Skin epidermis (tissue), 12 donors: ENCODE data around the gene SLC22A13.

Experiments used
- H3K27ac ChIP-seq, 21 experiments: fragments of 200-600 bp; sonication (generic) in 11 of 21; one replicate each; pipeline ENCODE4 v1.5.0; 2020; ENCODE audit warnings: mild to moderate bottlenecking in 3 of 21, inconsistent platforms in 2 of 21, moderate library complexity in 2 of 21
- H3K4me3 ChIP-seq, 7 experiments: fragments of 200-600 bp; sonication (generic) in 2 of 7; one replicate each; pipeline ENCODE4 v1.5.0; 2020; ENCODE audit warnings: inconsistent platforms in 2 of 7, mild to moderate bottlenecking in 2 of 7, moderate library complexity in 1 of 7

Gene SLC22A13

GRCh38 chr3:38257583-38257982 lies 8.0 kb upstream of the SLC22A13 start:
- no peak overlapping the region for H3K4me3 ChIP-seq
- no peak overlapping the region for H3K27ac ChIP-seq

DNA sequence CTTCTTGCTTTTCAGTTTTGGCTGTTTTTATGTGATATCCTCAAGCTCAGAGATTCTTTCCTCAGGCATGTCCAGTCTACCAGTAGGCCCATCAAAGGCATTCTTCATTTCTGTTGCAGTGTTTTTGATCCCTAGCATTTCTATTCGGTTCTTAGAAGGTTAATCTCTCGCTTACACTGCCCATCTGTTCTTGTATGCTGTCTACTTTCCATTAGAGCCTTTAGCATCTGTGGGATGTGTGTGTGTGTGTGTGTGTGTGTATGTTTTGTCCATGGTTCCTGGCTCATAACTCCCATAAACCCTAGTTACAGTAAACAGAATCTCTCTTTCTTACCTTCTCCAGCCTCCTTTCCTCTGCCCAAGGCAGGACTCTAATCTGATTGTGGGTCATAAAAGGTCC lies 5.1 kb upstream of the SLC22A13 start:
- no peak overlapping the region for H3K27ac ChIP-seq
- H3K4me3 ChIP-seq, result no peak overlapping the region

DNA sequence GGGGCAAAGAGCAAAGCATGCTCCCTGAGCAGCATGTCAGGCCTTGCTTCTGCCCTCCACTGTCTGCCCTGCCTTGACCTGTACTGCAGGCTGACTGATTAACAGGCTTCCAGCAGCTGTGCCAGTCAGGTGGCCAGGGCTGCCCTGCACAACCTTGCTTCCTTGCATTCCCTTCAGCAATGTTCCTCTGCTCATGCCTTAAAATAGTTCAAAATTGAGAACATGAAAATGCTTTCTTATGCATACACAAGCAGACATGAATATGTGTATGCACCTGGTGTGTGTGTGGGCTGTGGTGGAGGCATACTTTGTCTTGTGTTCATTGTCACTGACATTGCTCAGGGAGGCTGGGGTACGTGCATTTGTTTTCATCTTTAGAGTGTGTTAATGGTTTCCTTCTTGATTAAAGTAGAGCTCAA lies 1.2 kb upstream of the SLC22A13 start:
- H3K27ac ChIP-seq, result peak overlapping the region in 1 of 21 experiments; percentile 38

DNA sequence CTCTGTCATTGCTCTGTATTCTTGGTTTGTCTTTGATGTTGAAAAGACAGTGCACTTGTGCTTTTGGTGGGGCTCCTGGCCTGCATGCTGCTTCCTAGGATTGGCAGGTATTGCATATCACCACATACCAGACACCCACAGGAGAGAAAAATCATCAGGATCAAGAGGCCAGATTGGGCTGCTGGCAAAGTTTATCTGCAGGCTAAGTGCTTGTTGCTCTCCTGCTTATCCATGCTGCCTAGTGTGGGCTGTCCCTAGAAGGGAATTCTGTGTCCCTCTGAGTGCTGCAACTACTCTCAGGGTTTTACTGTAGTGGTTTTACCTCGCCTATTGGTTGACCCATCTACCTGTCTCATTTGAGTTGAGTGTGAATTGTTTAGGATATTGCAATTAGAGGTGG lies 833 bp upstream of the SLC22A13 start:
- no peak overlapping the region for H3K4me3 ChIP-seq
- peak overlapping the region in 1 of 21 experiments; percentile 38 for H3K27ac ChIP-seq

More for the DNA sequence above, 1.2 kb upstream of the SLC22A13 start:
- no peak overlapping the region for H3K4me3 ChIP-seq

- Histone ChIP-seq H3K4me3 (no peak overlapping the region), H3K27ac (no peak overlapping the region)
Observed at GRCh38 chr3:38266810-38267209, 1.2 kb downstream of the SLC22A13 start.

DNA sequence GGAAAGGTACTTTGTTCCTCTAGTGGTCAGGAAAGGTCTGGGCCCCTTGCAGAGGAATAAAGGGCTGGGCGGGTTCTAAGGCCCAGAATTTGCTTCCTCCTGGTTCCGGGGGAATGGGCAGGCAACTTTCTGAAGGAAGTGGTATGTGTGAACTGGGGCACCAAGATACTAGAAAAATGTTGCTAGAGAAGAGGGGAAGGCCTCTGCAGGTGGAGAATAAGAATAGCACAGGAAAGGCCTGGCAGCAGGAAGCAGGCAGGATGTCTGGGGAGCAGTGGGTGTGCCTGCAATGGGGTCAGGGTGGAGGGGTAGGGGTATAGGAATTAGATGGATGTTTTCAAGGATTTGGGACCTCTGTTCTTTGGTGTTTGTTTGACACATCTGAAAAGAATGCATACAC lies 2.0 kb downstream of the SLC22A13 start:
- no peak overlapping the region for H3K27ac ChIP-seq
- H3K4me3 ChIP-seq, result no peak overlapping the region

GRCh38 chr3:38268087-38268486 lies 2.5 kb downstream of the SLC22A13 start:
- no peak overlapping the region for H3K27ac ChIP-seq
- no peak overlapping the region for H3K4me3 ChIP-seq

DNA sequence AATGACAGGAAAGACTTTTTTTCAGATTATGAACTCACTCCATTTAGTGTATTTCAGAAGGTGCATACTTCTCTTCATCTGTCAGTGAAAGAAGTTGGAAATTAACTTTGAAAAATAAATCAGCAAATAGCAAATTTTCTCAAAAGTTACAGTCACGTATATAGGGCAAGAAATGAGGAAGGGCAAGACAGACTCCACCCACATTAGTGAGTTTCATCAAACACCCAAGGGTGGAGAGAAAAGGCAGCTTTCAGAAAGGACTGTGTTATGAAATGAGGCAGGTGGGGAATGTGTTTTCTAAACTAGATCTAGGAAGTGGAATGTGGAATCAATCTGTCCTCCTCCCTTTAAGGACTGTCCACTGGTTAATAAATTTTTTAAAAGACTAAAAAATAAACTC lies 2.9 kb downstream of the SLC22A13 start:
- Histone ChIP-seq H3K27ac (no peak overlapping the region), H3K4me3 (no peak overlapping the region)

- H3K4me3 ChIP-seq, result no peak overlapping the region
Observed at GRCh38 chr3:38270606-38271005, 5.0 kb downstream of the SLC22A13 start.

GRCh38 chr3:38271553-38271952 lies 5.9 kb downstream of the SLC22A13 start:
- H3K4me3 ChIP-seq, result no peak overlapping the region
- H3K27ac ChIP-seq, result no peak overlapping the region

More at GRCh38 chr3:38270606-38271005, 5.0 kb downstream of the SLC22A13 start:
- no peak overlapping the region for H3K27ac ChIP-seq

GRCh38 chr3:38274864-38275649 lies 9.4 kb downstream of the SLC22A13 start:
- Histone ChIP-seq H3K27ac (no peak overlapping the region), H3K4me3 (no peak overlapping the region)

DNA sequence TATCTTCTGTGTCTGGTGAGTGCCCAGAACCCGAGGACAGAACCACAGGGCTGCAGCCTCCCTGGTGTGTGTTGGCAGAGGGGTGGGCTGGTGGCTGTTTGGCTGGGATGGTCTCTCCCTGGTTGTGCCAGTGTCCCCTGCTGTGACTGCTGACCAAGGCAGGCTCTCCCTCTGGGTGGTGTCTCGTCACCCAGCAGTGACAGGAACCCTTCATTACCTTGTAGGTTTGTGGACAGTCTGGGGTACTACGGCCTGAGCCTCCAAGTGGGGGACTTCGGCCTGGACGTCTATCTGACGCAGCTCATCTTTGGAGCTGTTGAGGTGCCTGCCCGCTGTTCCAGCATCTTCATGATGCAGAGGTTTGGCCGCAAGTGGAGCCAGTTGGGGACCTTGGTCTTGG lies 10.0 kb downstream of the SLC22A13 start:
- H3K27ac ChIP-seq, result no peak overlapping the region
- no peak overlapping the region for H3K4me3 ChIP-seq

DNA sequence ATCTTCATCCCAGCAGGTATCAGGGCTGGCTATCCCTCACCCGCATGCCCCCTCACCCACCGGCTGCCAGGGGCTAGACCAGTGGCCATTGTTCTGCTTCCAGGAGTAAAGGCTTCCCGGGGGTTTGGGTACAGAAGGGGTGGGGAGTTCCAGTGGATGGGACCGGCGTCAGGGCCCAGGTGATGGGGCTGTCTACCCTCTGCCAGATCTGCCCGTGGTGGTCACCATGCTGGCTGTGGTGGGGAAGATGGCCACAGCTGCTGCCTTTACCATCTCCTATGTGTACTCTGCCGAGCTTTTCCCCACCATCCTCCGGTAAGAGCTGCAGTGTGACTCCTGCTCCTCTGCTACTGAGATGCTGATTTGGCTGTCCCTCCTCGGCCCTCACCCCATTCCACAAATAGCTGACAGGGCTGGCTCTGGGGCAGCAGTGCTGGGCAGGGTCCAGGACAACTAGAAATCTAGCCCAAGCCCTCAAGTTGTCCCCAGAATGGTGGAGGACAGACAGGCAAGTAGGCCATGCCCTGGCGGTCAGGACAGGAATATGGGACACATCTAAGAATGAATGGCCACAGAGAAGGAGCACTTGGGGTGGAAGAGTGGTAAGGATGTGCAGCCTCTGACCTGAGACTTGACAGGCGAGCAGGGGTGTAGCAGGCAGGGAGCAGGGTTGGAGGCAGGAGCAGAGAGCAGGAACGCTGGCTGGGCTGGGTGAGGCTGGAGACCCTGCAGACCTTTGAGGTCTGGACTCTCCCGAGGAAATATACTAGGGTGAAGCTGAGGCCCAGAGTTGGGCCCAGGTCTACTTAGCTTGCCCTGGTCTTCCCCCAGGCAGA lies 10.7 kb downstream of the SLC22A13 start:
- H3K27ac ChIP-seq, result no peak overlapping the region
- no peak overlapping the region for H3K4me3 ChIP-seq

DNA sequence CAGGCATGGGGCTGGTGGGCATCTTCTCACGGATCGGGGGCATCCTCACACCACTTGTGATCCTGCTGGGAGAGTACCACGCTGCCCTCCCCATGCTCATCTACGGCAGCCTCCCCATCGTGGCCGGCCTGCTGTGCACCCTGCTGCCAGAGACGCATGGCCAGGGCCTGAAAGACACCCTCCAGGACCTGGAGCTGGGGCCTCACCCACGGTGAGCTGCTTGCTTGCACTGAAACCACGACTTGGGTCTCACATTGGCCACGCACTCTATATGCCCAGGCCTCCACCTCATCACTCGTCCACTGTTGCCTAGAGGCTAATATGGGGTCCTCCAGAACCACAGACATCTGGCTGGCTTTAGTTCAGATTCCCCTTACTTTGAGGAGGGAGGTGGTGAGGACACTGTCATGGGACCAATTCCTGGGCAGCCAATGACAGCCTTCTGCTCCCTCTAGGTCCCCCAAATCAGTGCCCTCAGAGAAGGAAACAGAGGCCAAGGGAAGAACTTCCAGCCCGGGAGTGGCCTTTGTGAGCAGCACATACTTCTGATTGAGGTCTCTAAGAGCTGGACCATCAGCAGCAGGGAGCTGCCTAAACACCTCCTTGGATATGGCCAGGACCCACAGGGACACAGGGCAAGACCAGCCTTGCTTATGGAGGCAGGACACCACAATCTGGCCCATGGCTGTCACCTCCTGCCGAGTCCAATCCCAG lies 11.5 kb downstream of the SLC22A13 start:
- no peak overlapping the region for H3K4me3 ChIP-seq
- H3K27ac ChIP-seq, result no peak overlapping the region

GRCh38 chr3:38278841-38279240 lies 13.2 kb downstream of the SLC22A13 start:
- H3K27ac ChIP-seq, result no peak overlapping the region
- no peak overlapping the region for H3K4me3 ChIP-seq

GRCh38 chr3:38281895-38282686 lies 16.5 kb downstream of the SLC22A13 start, which contains the start of gene SLC22A14:
Gene SLC22A14, plus strand, starts transcription at chr3:38282294. Its CDS starts 23,733 bp downstream, at chr3:38306027.
- Histone ChIP-seq H3K4me3 (no peak within 1 kb of the TSS), H3K27ac (peak within 1 kb of the TSS in 2 of 21 experiments; percentile 12 to 25)

DNA sequence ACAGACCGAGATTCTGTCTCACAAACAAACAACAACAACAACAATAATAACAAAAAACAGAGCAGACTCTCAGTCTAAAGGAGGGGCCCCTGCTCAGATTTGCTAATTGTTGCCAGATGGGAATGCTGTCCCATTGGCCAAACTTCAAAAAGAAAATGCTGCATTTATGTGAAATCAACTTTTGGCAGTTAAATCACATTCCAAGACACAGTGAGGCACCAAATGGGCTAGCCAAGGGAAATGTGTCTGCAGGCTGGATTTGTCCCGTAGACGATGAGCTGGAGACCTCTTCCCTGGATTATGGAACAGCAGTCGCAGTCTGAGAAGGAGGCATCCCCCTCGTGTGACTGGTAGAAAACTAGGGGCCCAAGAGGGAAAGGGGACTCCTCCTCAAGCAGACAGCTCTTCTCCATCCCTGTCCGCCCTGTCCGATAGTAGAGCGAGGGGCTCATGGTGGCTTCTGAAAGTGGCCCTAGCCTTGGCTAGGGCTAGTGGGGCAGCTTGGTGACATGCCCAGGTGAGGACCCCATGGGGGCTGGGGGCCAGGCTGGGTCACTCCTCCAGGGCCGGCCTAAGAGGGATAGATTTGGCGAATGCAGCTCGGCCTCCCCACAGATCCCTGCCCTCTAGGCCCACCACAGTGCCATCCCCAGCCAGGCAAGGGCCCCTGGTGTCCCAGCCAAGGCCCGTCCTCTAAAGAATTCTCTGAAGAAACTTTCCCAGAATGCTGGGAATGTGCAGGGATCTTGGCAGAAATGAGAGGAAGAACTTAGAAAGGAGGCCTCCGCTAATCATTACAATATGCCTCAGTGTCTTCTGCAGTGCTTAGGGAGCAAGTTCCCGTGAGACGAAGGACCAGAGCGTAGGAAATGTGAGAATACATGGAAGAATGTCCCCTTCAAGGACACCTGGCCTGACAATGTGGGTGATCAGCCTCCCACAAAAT lies 18.5 kb downstream of the SLC22A13 start:
- Histone ChIP-seq H3K4me3 (no peak overlapping the region), H3K27ac (peak overlapping the region in 18 of 21 experiments; percentile 4 to 85 (median 65))

- Histone ChIP-seq H3K4me3 (no peak overlapping the region), H3K27ac (peak overlapping the region in 4 of 21 experiments; percentile 21 to 81 (median 70))
Observed at GRCh38 chr3:38284756-38285150, 19.1 kb downstream of the SLC22A13 start.
